Stimulated activated CD8-positive, alpha-beta memory T cell treated with anti-CD3 and anti-CD28 coated beads, Interleukin-7, amount 100 ng/mL, for 48 hours (primary cell): ENCODE data around the gene TUB.

Experiments used
- DNase-seq, 2 donors: peaks; one replicate each; pipeline ENCODE4 v3.0.0-alpha.2; 2020; ENCODE audit warnings: low read depth in 1 of 2; ENCODE audit errors: extremely low read depth in 1 of 2

Gene TUB

DNA sequence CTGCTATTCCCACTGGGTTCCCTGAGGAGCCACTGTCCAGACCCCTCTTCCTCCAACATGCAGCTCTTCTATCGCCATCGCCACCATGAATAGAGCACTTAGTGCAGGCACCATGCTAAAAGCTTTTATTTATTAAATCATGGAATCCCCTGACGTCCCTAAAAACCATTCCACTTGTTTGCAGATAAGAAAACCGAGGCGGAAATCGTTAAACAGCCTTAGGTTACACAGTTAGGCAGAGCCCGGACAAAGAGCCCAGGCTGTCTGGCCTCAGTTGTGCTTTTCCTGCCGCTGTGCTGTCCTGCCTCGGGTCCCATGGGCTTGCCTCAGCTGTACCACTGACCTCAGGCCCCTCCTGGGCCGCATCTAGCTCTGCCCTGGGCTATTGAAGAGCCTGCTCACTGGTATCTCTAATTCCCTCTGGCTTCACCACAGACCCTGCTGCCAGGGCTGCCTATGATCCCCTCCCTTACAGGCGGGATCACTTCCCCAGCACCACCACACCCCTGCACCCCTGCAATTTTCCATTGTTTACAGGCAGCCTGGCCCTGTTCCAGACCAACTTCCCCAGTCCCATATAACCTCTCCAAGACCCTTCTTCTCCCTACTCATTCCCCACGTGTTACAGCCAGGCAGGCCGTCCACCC lies 13.0 kb upstream of the TUB start:
- DNase-seq, result no peak

DNA sequence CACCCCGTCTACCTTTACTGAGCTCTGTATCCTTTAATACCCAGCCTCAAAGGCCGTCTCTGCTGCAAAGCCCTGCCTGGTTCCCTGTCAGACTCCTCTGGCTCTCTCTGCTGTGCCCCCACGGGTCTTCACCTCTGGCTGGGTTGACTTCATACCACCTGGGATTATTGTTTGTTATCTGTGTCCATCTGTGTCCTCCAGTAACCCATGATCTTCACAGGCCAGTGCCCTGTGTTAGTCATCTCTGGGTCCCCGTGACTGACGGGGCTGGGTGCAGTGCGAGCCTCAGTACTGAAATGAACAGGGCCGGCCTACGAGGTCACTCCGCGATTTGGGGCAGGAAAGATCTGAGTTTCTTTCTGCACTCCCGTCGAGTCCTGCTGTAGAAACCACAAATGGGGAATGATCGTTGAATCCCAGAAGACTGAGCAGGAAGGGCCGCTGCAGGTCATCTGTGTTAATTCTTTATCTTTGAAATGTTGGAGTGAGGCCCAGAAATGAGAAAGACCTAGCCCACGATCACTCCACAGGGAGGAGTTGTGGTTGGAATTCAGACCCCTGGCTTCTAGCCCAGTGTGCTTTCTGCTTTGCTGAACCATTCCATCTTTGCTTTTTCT lies 12.3 kb upstream of the TUB start:
- DNase-seq, result no peak

DNA sequence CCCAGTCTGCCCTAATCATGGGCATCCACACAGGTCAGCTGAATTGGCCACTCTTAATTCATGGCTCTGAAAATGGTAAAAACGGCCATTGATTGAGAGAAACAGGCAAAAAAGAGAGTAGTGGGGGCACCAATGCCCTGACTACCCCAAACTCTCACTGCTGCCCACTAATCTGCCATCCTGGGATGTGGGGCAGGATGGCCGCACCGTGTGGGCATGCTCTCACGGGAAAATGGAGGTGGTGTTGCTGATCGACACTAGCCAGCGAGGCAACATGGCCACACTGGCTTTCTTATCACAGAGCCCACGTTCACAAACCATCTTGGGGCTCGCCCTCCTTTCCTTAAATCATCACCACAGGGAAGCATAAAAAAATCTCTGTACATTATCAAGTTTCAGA lies 11.2 kb upstream of the TUB start:
- DNase-seq, result no peak

DNA sequence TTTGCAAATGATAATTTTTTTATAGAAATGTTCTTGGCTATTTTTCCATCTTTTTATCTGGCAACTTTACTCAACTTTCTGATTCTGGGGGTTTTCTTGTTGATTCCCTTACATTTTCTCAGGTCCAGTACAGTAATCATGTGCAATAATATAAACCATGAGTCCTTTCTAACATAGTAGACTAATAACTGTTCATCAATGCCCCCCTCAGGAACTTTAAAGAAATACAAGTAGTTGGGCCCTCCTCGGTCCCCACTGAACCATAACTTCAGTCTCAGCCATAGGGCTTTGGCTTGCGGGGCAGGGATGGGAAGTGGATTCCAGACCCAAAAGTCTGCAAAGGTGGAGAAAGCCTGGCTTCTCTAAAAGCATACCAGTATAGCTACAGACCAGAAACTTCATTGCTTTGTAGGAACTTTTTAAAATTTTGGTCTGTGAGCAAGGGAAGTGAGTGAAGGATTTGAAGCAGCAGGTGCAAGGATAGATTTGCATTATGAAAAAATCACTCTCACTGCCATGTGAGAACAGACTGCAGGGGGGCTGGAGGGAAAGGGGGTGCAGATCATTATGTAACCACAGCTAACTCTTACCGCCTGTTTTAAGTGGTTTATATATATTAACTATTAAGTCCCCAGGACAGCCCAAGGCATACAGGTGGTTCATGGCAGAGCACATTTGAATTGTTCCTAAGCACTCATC lies 10.4 kb upstream of the TUB start:
- no peak for DNase-seq

DNA sequence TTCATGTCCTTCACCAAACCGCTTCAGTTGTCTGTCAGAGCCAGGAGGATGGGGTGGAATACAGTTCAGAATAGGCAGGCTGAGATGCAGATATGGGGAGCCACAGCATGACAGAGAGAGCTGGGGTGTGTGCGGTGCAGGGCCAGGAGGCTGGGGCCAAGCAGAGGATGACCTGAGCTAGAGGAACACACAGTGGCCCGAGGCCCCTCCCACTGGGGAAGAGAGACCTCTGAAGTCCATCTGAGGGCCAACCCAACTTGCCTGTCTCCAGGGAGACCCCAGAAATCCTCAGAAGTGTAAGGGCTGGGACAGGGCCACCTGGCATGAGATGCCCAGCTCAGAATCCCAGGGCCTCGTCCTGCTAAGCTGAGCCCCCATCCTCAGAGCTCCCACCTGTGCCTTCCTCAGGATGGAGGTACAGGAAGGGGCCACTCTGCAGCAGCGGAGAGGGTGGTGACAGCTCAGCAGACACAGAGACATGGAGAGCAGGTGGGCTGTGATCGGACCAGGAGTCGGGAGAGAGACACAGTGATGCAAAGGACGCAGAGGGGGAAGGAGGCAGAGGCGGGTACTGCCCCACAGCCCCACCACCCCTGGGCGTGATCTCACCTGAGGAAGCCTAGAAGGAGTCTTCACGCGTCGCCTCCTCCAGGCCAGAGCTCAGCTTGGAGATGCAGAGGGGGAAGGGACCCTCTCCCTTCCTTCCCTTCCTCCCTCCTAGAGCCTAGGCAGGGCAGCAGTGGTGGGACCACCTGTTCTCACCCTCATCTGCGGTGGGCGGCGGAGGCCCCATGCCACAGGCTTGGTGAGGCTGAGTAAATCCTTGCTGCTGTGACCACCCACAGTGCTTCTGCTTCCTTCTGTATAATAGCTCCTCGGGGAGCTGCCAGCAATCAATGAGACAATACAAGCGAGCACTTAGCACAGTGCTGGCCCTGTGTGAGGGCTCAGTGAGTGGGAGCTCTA lies 9.1 kb upstream of the TUB start:
- DNase-seq, result no peak

DNA sequence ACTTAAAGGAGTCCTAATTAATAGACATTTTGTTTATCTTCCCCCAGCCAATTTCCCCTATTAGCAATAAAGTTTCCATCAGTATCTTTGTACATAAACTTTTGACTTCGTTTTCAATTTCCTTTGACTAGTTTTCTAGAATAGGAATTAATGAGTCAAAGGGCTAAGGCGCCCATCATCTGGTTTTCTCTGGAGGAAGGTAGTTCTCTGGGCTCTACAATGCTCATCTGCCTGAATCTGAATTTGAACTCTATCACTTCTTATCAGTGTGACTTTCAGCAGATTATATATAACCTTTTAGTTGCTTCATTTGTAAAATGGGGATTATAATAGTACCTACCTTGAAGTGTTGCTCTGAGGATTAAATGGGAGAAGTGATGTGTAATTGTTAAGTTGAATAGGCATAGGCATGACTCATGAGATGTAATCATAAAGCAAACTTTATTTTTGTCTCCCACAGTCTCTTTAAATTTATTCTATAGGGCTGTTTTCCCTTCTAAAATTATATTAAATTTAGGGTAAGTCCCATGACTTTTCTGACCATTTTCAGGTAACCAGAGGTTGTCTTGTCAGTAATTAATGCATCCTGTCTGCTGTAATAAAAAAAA lies 5.8 kb upstream of the TUB start:
- no peak for DNase-seq

DNA sequence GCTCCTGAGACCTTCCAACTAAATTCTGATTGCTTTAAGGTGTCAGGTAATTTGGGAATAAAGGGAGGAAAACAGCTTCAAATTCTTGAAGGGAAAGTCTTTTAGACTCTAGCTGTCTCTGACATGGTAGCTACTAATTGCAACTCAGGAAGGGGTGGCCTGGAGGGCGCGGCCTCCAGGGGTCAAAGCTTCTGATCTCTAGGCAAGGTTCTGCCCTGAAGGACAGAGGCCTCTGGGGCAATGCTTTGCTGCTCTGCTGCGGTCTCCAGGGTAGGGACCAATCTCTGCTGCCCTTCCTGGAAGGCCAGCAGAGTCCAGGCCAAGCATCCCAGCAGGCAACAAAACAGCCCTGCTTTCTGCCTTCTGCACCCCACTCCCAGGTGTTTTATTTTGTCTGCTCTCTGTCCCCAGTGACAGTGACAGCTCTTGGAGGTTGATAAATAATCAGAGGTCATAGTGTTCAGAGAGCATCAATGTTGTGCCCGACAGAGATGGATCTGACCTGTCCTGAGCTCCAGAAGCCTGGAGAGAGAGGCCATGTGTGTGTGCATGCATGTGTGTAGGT lies 1.8 kb upstream of the TUB start:
- DNase-seq, result no peak

DNA sequence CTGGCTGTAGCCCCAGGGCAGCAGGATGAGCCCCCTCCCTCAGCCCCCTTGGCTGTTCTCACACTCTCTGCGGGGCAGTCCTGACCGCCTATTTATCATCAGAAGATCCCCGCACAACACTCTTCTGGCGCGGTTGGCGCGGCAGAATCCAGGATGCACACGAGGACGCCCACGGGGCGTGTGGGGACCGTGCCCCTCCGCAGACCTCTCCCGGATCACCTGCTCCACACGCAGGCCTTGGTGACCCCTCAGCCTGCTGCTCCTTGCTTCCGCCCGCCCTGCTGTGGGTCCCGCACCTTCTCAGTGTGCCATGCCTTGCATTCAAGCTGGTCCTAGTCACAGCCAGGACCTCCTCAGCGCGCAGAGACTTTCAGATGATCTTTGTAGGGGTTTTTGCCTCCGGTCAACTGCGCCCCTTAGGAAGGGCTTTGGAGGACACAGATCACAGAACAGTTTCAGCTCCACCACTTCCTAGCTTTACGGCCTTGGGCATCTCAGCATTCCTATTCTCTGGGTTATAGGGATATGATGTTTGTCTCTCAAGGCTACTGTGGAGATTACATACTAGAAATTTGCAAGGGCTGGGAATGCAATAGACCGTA lies 841 bp upstream of the TUB start:
- DNase-seq, result no peak

DNA sequence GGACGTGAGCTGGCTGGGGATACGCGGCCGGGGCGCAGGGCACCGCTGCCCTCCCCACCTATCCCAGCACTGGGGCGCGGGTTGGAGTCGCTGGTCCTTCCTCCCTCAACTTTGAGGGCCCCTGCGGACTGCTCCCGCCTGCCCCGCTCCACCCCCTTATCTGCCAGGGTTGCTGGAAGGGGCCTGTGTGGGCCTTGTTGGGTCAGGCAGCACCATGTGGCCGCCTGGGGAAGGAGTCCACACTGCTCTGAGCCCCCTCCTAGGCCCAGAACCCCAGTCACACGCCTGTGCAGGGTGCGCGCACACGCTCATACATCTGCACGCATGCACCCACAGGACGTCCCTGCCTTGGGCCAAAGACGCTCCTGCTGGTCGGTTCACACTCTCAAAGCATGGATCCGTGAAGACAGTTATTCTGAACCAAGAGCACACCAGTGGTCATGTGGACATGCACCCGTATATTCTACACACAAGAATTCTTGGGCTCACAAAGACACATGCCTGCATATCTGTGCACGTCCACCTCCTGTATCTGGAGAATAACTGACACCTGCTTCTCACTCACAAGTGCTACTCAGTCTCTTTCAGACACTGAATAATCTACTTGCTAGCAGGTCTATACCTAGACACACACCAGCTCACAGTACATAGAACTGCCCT lies 710 bp downstream of the TUB start:
- DNase-seq, result no peak

DNA sequence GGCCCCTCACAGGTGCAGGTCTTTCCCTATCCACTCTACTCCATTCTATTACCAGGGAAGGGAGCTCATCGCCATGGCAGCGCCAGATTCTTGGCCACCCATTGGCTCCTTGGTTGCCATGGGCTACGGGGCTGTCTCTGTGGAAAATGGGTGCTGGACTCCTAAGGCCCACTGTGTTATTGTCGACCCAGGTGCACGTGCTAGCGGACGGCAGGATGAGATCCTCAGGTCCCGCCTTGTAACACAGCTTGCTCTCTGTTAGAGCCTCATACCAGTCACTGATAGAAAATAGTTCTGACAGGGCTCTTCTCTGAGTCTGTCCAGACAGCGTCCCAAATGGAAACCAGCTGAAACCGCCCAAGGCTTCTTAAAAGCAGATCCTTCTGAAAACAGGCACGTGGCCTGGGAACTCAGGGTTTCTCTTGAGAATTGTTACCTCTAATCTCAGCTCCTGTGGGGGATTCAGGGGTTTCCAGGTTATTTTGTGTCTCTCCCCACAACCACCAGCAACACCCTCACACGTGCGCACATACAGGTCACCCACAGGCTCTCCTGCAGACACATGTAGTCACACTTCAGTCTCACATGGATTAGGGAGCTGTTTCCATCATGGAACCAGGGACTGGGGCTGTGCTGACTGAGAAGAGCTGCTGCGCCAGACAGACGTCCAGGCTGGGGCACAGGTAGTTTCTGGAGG lies 1.5 kb downstream of the TUB start:
- DNase-seq, result no peak

DNA sequence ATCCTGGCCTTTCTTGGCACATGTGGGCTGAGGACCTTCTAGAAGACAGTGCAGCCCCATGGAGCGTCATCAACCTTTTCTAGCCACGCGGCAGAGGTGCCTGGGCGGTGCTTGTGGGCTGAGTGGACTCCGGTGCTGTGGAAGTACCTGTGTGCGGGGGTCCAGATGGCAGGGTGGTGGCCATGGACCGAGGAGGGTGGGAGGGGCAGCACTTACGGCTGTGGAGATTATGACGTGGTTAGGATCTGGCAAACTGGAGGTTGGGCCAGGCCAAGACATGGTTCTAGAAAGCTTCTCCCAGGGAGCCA lies 2.0 kb downstream of the TUB start:
- DNase-seq, result no peak

DNA sequence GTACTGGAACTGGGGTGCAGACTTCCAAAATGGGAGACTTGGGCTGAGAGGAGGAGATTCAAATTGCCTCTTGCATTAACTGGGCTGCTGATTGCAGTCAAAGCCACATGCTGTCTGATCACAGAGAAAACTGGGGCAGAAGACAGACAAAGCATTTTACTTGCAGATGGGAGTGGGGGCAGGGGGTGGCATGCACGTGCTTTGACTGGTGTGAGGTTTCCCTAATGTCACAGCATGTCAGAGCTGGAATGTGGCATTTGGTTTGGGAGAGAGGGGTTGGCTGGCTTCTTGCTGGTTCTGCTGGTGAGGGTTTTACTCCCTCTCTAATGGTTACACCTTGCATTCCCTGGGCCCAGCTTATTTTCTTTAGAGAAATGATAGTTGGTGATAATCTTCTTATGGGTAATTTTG lies 2.9 kb downstream of the TUB start:
- DNase-seq, result no peak

DNA sequence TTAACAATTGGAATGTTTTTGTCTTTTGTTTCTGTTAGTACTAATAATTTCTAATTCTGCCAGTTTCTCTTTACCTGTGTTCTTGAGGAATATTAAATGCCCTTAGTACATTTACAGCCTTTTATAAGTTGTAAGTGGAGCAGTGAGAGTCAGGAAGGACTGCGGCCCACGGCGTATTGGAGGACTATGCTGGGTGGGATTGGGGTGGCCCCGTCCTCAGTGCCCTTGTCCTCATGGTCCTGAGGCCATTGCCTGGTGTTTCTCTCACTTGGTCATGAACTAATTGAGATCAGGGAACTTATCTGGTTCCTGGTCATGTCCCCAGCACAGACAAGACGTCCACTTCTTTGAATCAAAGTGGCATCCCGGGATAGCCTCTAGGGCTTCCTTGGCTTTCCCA lies 3.3 kb downstream of the TUB start:
- DNase-seq, result no peak

DNA sequence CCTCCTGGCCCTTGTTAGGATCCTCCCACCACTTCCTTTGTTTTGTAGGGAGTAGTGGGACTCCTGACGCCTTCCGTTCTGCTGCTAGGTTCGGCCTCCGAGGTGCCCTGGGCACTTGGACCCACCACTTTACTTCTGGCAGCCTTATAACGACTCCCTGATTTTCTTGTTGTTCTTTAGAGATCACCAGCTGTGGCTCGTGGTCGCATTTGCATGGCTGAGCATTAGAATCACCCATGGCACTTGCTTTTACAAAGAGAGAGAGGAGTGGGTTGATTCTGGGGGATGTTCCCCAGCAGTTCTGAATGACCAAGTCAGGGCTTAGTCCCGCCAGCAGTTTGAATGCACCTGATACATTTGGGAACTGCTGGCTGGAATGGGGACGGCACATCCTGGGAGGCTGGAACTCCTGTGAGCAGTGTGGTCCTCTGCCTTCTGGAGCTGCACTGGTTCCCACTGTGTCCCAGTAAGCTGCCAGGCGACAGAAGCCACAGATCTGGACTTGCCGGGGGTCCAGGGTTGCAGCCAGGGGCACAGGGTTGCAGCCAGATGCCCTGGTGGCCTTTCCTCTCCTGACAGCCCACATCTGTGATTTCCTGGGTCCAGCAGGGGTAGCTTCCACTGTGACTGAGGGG lies 4.1 kb downstream of the TUB start:
- DNase-seq, result no peak

DNA sequence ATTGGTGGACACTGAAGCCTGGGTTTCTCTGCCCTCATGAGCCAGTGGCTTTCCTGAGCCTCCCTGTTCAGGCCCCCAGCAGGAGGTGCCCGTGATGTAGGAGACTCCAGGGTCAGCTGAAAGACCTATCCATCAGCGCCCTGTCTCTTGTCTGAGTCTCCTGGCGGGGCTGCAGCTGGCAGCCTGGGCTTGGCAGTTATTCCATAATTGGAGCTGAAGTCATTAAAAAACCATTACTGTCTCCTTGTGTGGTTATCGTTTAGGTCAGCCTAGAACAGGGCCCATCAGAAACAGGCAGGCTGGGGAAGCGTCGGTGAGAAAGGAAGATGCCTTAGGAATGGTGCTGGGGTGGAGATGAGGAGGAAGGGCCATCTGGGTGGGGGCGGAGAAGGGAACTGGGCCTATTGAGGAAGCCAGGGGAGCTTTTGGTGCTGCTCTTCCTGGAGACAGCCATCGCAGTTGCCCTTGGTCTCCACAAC lies 5.0 kb downstream of the TUB start:
- DNase-seq, result no peak

DNA sequence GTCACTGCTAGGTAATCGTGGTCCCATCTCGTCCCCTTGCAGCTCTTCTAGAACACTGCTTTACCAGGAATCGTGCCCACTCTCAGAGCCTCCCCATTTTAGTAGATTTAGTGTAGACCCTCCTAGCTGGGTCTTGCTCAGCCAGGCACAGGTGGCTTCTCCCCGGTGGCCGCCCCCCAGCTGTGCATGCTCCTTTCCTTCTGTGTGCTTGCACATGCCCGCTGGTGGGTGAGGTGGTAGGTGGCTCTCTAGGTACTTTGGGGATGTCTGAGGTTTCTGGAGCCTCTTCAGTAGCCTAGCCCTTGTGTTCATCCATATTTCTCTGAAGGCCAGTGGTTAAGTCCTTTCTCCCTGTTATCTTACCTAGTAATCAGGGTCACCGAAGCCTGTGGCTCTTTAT lies 5.6 kb downstream of the TUB start:
- DNase-seq, result no peak

DNA sequence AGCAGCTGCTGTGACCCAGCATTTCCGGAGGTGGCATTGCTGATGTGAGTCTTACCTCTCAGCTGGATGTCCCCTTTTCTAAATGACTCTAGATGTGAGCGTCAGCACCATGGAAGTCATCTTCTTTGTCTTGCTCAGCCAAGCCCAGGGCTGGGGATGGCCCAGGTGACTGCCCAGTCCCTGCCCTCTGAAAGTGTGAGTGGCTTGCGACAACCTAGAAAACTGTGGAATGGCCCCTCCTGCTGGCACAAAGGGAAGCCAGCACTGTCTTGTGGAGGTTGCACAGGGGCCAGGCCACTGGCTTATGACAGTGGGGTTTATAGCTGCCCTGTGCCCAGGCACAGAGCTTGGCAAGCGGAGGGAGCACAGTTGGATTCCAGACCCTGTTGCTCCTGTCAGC lies 6.2 kb downstream of the TUB start:
- DNase-seq, result no peak

DNA sequence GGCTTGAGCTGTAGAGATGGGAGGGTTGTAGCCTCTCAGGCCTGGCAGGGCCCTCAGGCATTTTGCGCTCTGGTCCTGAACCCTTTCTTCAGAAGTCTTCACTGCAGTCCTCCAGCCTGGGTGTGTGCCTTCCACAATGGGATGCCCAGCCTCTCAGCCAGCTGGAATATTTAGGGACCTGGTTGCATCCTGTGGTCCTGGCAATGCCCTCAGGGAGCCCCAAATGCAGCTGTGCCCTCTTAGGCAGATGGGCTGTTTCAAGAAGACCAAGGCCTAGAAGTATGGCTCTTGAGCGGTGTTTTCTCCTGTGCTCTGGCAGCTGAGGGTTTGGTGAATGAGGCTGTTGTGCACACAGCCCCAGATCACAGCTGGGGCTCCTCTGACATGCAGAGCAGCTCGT lies 6.7 kb downstream of the TUB start:
- no peak for DNase-seq
